GM19463 (cell line): Measurements from ENCODE around the gene GSX2.
A peak's percentile ranks its signal among the peaks of the same experiment; 100 is the strongest.

Experiments used
- ATAC-seq: cut with Tn5 transposase; IDR thresholded peaks from one replicate; pipeline ENCODE4 v1.9.1; 2021; ENCODE audit warnings: mild to moderate bottlenecking, moderate library complexity; ENCODE audit not compliant: unreplicated experiment

The GSX2 gene

GRCh38 chr4:54076673-54077072 is 23.3 kb upstream of the GSX2 start:
- ATAC-seq: no peak

DNA sequence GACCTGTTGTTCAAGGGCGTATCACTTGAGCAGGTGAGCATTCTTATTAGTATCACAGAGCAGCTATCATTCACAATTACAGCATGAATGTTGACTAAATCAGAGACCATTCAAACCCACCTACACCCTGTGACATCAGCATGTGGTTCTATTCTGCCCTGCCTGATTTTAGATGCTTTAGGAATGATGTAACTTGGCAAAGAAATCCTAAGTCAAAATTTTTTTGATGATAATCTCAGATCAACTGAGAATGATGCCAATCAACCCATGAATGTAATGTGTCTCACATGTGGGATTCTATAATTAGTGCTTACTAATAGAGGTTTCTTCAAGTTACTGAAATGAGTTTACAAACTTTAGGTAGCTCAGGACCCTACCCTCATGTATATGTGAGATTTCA is 22.2 kb upstream of the GSX2 start:
- no peak for ATAC-seq

GRCh38 chr4:54082168-54082567 is 17.8 kb upstream of the GSX2 start:
- ATAC-seq: no peak

DNA sequence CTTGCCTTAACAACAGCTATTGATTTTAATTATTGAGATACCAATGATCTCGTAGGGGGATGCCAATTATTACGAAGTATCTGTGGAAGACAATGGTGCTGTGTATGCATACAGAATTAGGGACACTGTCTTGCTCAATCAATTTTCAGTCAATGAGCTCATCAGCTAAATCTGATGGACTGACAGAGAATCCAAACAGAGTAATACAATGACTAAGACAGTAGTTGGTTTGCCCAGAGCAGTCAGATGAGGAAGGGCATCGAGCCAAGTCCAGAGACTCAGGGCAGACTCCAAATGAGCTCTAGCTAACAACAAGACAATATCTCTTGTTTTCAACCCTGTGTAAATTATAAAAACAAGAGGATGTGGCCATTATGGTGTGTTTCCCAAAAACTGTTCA is 14.7 kb upstream of the GSX2 start:
- ATAC-seq: no peak

DNA sequence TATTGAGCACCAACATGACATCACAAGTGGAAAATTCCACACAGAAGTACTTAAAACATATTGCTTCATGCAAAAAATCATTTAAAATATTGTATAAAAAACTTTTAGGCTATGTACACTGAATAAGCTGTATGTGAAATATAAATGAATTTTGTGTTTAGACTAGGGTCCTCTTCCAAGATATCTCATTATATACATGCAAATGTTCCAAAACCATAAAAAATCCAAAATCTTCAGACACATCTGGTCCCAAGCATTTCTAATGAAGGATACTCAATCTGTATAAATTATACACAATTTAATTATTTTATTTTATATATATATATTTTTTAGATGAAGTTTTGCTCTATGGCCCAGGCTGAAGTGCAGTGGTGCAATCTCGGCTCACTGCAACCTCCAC is 10.1 kb upstream of the GSX2 start:
- ATAC-seq: no peak

DNA sequence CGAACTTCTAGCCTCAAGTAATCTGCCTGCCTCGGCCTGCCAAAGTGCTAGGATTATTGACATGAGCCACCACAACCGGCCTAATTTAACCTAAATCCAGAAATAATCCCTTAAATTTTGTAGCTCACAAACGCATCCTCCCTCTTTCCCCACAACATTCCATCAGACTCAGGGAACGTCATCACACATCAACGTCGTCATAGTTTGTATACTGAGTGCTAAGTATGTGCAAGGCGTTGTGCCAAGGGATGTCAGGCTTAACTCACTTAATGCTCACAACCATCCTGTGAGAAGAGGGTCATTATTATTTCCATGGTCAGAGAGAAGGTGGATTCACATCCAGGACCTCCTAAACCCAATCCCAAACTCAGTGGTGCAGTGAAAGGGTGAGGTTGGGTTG is 9.6 kb upstream of the GSX2 start:
- no peak for ATAC-seq

DNA sequence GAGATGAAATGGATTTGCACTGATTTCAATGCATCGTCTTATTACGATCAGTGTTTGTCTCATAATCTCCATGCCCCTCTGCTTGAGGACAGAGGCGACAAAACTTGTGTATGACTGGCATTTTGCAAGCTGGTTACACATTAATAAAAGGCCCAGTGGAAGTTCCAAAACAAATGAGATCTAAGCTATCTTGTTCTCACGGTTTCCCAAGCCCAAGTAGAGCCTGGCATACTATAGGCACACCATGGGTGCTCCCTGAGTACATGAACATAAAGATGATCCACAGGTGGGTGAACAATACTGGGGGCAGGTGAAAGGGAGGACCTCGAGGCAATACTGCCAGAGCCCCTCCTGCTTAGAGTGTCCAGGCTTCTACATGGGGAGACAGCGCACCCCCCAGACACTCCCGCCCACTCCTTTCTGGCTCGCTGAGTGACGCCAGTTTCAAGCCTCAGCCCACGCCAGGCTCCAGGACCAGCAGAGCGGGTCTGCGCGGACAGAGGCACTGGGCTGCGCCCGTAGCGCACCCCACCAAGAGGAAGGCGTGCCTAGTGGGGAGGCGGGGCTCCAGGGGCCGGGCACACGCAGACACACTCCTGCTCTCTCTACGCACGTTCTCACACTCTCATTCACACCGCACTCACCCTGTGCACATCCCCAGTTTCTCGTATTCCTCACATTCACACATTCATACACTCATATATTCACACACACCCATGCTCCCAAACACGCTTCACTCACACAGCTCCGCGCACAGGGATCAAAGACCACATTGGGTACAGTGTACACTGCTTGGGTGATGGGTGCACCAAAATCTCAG is 8.9 kb upstream of the GSX2 start:
- ATAC-seq: peak; percentile 54

DNA sequence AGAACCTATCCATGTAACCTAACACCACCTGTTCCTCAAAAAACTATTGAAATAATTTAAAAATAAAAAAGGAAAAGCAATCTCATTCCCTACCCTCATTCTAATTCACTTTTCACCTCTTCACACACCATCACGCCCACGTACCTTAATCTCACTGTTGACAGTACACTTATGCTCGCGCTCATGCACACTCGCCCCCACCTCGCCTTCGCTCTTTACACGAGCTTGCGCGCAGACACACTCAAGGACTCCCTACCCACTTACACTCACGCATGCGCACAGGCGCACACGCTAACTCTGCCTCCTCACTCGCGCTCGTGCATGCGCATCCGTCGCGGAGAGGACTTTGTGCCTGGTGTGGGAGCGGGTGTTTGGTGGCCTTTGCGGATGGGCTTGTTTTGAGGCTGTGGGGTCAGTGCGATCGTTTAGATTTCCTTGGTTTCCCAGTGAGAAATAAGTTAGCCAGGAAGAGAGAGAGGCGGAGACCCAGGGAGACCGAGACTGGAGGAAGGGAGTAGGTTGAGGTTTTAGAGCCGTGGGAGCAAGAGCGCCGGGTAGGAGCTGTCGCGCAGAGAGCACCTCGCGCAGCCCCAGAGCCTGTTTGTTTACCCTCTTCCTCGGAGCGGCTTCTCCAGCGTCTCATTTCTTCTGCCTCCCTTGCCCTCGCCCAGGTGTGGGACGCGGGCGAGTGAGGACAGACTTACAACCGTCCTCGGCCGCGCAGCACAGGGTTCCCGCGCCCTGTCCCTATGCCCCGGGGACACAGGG is 8.1 kb upstream of the GSX2 start:
- ATAC-seq: peak; percentile 77

- no peak for ATAC-seq
Observed at GRCh38 chr4:54092405-54093323, 7.3 kb upstream of the GSX2 start.

- no peak for ATAC-seq
Observed at GRCh38 chr4:54093324-54094240, 6.4 kb upstream of the GSX2 start.

GRCh38 chr4:54094451-54094850 is 5.5 kb upstream of the GSX2 start:
- no peak for ATAC-seq

DNA sequence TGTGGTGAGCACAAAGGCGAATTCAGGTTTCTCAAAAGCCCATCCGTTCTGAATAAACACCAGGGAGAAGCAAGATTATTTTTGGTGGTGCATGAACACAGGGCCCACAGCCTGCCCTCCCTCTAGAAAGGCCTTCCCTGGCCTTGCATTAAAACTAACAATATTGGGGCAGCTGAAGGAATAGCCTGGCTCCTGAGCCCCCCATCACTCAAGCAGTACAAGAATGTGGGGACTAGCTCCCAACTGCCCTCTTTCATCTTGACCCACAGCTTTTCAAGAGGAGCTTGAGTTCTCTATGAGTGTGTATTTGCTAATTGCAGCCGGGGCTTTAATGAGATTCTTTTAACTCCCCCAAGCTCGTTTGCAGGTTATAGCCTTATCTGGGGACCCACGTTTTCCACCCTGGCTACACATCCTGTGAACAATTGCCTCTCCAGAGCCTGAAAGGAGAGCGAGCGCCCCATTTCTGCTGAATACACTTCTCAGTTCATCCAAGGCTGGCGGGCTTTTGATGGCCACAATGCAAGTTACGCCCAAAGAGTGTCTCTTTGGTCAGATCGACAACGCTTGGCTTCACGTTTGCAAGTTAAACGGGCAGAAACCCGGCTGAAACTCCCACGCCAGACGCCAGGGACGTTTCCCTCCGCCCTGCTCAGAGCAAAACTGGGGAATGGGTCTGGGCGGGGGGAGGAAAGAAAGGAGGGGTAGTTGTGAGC is 4.7 kb upstream of the GSX2 start:
- no peak for ATAC-seq

- ATAC-seq: no peak
Observed at GRCh38 chr4:54096295-54096962, 3.5 kb upstream of the GSX2 start.

GRCh38 chr4:54097152-54097551 is 2.8 kb upstream of the GSX2 start:
- ATAC-seq: no peak

- ATAC-seq: no peak
Observed at GRCh38 chr4:54098375-54098774, 1.6 kb upstream of the GSX2 start.

DNA sequence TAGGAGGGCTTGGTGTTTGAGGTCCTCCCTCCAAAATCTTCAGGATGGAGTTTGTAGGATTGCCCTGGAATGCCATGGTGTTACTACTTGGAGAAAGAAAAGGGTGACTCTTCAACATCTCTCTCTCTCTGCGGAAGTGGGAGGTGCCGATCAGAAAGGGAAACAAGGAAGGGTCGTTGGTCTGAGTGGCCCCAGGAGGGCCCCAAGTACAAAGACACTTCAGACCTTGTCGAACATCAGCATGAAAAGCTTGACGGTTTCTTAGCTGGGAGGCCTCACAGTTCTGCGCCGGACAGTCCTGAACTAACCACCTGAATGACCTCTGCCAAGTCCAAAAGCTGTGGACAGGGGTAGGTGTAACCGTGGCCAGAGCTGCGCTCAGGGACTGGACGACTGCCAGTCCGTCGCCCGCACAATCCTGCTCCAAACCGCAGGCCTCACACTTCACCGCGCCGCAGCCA is 646 bp upstream of the GSX2 start:
- no peak for ATAC-seq

DNA sequence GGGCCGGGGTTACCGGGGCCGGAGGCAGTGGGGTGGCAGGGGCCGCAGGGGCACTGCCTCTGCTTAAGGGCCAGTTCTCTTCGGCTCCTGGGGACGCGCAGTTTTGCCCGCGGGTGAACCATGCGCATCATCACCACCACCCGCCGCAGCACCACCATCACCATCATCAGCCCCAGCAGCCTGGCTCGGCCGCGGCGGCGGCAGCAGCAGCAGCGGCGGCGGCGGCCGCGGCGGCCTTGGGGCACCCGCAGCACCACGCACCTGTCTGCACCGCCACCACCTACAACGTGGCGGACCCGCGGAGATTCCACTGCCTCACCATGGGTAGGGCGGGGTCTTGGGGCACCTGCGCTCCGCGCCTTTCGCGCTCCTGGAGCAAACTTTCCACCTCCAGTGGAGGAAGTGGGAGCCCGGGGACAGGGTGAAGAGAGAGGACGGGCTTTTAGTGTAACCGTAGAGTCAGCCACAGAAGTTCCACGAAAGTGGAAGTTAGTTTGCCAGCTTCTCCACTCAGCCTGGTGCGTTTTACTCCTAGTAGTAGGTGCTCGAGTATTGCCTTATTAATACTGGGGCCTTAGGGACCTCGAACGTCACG is 729 bp downstream of the GSX2 start:
- ATAC-seq: no peak

DNA sequence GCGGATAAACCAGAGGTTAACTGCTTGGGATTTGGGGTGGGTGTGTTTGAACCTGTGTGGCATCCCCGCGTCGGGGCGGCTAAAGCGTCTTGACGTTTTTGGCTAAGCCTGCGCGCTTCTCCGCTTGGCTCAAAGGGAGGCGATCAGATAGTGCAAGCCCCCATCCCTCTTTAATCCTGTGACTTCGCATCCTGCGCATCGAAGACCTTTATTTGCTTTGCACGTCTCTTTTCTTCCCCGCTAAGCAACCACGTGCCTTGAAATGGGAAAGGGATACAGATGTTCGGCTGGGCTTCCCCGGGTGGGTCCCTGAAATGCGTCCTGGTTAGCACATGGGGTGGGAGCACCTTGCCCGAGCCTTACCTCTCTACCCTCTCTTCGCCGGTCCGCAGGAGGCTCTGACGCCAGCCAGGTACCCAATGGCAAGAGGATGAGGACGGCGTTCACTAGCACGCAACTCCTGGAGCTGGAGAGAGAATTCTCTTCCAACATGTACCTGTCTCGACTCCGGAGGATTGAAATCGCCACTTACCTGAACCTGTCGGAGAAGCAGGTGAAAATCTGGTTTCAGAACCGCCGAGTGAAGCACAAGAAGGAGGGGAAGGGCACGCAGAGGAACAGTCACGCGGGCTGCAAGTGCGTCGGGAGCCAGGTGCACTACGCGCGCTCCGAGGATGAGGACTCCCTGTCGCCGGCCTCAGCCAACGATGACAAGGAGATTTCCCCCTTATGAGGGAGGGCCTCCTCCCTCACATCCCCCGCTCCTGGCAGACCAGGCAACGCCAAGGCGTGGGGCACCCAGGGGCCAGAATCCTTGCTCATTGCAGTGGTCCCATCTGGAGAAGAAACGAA is 1.5 kb downstream of the GSX2 start:
- ATAC-seq: no peak
